ENCODE data around the gene LENEP. TPM values are rescaled to one million over a fixed set of nuclear protein-coding genes. Genes with fewer than 3 reads are reported as not detected.

The LENEP gene
- total RNA-seq, 3 donors from 2014 or later: not detected

DNA sequence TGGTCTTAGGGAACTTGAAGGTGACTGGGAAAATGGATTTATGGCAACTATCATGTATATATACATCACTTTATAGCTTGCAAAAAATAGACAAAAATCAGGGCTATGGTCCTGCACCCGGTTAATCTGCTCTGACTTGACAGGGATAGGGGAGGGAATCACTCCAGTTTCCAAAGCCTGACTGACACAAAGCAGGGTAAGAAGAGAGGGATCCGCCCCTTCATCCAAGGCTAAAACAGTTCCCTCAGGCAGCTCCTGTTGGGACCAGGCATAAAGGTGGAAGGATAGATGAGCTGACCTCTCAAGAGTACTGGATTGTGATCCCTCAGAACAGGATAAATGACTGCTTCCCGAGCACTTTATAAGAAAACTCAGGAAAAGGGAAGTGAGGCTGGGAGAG is 38.8 kb upstream of the LENEP start:
- Histone ChIP-seq H3K4me1 (peaks cover 0 to 23% of the 10 kb centered on the region in 2 donors), H3K9me3 (no peaks in the 10 kb centered on the region), H3K4me3 (peak overlapping the region; percentile 52 to 64 (median 55)), H3K36me3 (no peaks in the 10 kb centered on the region), H3K27me3 (no peaks in the 10 kb centered on the region), H3K27ac (peak overlapping the region; percentile 76 to 77)
- no peak for TF ChIP-seq CTCF (IDR thresholded peaks at IDR 0.05)
- TF ChIP-seq POLR2AphosphoS5 (IDR thresholded peaks at IDR 0.05): no peak
- TF ChIP-seq POLR2A (IDR thresholded peaks at IDR 0.05): no peak
- intact Hi-C loops (cut with DNase I; ENCODE audit: low total_unique reads): loop anchor here (10.0 kb wide), 1 partner anchor 110 kb away; the partner anchor contains the start of gene EFNA4
- no peak for DNase-seq (ENCODE audit: low spot score in 2 of 2)

DNA sequence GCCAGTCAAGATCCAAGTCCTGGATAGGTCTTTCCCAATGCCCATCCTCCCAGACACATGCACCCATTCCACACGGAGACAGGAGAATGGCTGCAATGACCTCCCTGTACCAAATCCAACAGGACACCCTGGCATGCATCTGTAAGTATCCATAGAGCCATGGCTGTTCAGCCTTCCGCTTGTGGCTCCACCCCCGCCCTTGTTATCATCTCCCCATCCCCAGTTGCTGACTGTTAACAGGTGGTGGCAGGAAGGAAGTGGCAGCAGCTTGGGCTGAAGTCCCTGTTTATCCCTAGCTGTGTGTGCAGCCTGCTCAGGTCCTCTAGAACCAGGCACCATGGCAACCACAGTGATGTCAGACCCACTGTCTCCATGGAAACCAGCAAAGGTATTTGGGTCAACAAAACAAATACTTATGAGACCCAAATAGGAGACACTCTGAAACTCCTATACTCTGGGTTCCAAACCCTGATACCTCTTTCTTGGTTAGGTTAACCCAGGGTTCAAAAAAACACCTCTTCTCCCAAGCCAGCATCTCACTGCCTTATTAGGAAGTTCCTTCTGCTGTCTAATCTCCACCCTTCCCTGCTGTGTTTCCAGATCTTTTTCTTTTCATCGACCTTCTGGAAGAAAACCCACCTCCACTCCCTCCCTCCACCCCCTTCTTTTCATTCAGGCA is 38.2 kb upstream of the LENEP start:
- peak in 1 of 2 donors; percentile 71 for DNase-seq (ENCODE audit: low spot score in 2 of 2)
- no peaks in the 10 kb centered on the region for H3K36me3 ChIP-seq
- H3K9me3 ChIP-seq: no peaks in the 10 kb centered on the region
- H3K27me3 ChIP-seq: no peaks in the 10 kb centered on the region
- intact Hi-C loops (cut with DNase I; ENCODE audit: low total_unique reads): loop anchor here (10.0 kb wide), 1 partner anchor 110 kb away; the partner anchor contains the start of gene EFNA4
- peak overlapping the region; percentile 52 to 64 (median 55) for H3K4me3 ChIP-seq
- peaks cover 0 to 23% of the 10 kb centered on the region in 2 donors for H3K4me1 ChIP-seq
- H3K27ac ChIP-seq: peak overlapping the region; percentile 76 to 77
- TF ChIP-seq POLR2AphosphoS5 (IDR thresholded peaks at IDR 0.05): no peak
- TF ChIP-seq CTCF (IDR thresholded peaks at IDR 0.05): no peak
- no peak for TF ChIP-seq POLR2A (IDR thresholded peaks at IDR 0.05)

DNA sequence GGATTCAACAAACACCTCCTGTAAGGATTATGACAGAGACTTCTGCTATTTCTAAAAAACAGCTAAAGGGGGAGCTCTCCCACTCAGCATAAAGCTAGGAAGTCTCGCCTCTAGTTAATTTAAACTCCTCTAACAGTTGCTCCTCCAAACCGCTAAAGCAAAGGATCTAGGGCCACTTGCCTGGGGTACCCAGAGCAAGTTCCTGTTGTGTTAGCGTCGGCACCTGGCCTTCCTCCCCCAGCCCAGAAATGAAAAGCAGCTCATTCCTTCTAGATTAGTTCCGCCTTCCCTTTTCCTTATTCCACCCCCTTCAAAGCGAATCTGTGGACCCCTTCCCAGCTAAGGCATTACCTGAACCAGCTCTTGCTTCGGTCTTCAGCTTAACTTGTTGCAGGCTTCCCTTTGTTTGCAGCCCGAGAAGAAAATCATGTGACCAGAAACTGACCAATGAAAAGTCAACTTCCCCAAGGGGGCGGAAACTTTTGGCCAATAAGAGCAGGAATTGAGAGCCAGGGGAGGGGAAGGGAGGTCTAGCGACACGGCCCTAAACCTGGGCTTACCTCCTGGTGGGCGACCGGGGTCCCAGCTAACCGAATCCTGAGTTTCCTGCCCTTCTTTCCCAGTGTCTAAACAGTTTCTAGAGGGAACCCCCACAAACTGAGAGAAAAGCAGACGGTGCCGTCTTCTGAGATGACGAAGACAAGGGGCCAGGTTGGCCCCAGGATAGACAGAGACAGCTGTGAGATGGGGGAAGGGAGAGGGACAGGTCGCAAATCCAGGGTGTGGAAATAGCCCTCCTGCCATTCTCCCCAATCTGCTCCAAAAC is 37.5 kb upstream of the LENEP start, which contains the start of gene PBXIP1:
Gene PBXIP1 (minus strand): TSS at position 382 of the 826 bp plus-strand sequence. CDS start 2,378 bp downstream, outside the sequence.
- H3K4me1 ChIP-seq: peaks cover 0 to 27% of the 10 kb centered on the region in 2 donors
- DNase-seq (ENCODE audit: low spot score in 2 of 2): peak in 1 of 2 donors; percentile 89
- intact Hi-C loops (cut with DNase I; ENCODE audit: low total_unique reads): loop anchor here (10.0 kb wide), 1 partner anchor 109 kb away; the partner anchor contains the start of gene EFNA4
- TF ChIP-seq CTCF (IDR thresholded peaks at IDR 0.05) (peak in 2 of 3 donors; percentile 7 to 12), POLR2AphosphoS5 (IDR thresholded peaks at IDR 0.05) (peak in 2 of 3 donors; percentile 37 to 43), POLR2A (IDR thresholded peaks at IDR 0.05) (no peak)
- H3K4me3 ChIP-seq: peak within 1 kb of the TSS; percentile 52 to 64 (median 55)
- no peaks in the 10 kb centered on the region for H3K27me3 ChIP-seq
- H3K27ac ChIP-seq: peak within 1 kb of the TSS; percentile 76 to 77
- H3K9me3 ChIP-seq: no peaks in the 10 kb centered on the region
- no peaks in the 10 kb centered on the region for H3K36me3 ChIP-seq

DNA sequence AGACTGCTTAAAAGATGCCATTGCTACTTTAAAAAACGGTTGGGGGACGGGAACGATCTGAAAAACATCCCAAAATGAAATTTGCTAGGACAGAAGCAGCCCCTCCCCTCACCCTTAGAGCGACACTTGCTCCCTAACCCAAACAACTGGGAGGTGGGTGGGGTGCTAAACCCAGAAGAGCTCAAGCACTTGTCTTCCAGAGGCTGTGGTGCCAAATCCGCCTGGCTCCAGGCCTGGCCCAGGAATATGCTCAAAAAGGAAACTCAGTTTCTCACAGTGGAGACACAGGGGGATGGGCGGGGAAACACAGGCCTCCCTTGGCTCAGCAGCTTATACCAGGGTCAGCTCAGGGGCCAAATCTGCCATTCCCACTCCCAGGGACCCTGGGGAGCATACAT is 36.8 kb upstream of the LENEP start:
- no peaks in the 10 kb centered on the region for H3K36me3 ChIP-seq
- no peaks in the 10 kb centered on the region for H3K9me3 ChIP-seq
- peak overlapping the region; percentile 52 to 64 (median 55) for H3K4me3 ChIP-seq
- TF ChIP-seq POLR2AphosphoS5 (IDR thresholded peaks at IDR 0.05): no peak
- no peak for TF ChIP-seq POLR2A (IDR thresholded peaks at IDR 0.05)
- no peak for TF ChIP-seq CTCF (IDR thresholded peaks at IDR 0.05)
- H3K4me1 ChIP-seq: peaks cover 0 to 27% of the 10 kb centered on the region in 2 donors
- no peak for DNase-seq (ENCODE audit: low spot score in 2 of 2)
- H3K27ac ChIP-seq: peak overlapping the region; percentile 69 to 76
- intact Hi-C loops (cut with DNase I; ENCODE audit: low total_unique reads): loop anchor here (10.0 kb wide), 1 partner anchor 108 kb away; the partner anchor contains the start of gene EFNA4
- H3K27me3 ChIP-seq: no peaks in the 10 kb centered on the region
